GM12873 (cell line): ENCODE measurements around the gene VANGL2.

Experiments
- CTCF ChIP-seq: IDR thresholded peaks from 2 replicates; pipeline ENCODE4 v1.5.1; 2012; ENCODE audit warnings: low read depth, mild to moderate bottlenecking, moderate library complexity, low read length, control low read depth; ENCODE audit not compliant: insufficient read depth; ENCODE audit errors: missing control alignments

VANGL2 gene

GRCh38 chr1:160403244-160403643, 2.9 kb downstream of the VANGL2 start:
- TF ChIP-seq CTCF = no peak

DNA sequence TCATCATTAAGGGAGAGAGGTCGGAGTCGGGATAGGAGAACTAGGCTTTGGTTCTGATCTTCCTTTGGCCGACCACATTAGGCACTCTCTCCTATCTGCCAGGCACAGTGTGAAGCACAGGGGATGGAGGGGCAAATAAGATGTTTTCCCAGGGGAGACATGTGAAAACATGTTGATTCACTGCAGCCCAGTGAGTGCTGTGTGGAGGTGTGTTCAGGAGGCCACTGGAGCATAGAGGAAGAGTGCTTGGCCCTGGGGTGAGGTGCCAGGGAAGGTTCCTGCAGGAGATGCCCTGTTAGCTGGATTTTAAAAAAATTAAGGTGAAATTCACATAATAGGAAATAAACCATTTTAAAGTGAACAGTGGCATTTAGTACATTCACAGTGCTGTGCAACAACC, 3.7 kb downstream of the VANGL2 start:
- TF ChIP-seq CTCF = no peak

- TF ChIP-seq CTCF = no peak
Observed at GRCh38 chr1:160405331-160405877, 5.0 kb downstream of the VANGL2 start.

DNA sequence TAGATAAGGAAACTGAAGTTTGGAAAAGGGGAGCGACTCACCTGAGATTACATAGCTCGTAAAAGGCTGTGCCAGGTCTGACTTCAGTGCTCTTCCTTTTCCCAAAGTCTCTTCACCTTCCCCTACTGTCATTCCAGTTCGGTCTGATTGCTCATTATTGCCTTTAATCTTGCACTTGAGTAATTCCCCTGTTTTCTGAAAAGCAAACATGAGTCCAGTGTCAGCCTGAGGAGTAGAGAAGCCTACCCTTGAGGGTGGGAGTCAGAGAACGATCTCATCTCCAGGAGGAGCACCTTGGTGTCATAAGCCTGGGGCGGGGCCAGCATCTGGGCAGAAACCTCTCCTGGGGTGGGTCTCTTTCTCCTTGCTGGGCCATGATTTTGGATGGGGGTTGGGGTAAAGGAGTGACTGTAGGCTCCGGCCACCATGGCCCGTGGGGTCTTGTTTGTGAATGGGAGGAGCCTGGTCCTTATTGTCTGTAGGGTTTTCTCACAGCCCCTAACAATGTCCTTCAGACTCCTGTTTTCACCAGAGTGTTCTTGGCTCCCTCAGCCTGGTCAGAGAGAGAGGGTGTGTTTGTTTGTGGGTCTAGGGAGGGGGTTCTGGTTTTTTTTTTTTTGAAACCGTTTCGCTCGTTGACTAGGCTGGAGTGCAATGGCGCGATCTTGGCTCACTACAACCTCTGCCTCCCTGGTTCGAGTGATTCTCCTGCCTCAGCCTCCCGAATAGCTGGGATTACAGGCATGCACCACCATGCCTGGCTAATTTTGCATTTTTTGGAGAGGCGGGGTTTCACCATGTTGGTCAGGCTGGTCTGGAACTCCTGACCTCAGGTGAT, 6.0 kb downstream of the VANGL2 start:
- TF ChIP-seq CTCF = no peak

- TF ChIP-seq CTCF = no peak
Observed at GRCh38 chr1:160407839-160408801, 7.8 kb downstream of the VANGL2 start.

GRCh38 chr1:160408864-160409263, 8.5 kb downstream of the VANGL2 start:
- TF ChIP-seq CTCF = no peak

- no peak for TF ChIP-seq CTCF
Observed at GRCh38 chr1:160409486-160409885, 9.1 kb downstream of the VANGL2 start.
